ENCODE results near the gene SLC29A1. TPM values are rescaled to one million over a fixed set of nuclear protein-coding genes. Genes with fewer than 3 reads are reported as not detected.
"Not testable (repeated sequence)": the region's sequence is repeated elsewhere in the genome, so short reads cannot be mapped to it uniquely, and the experiment has no call there.

Gene SLC29A1
- total and polyA plus RNA-seq, 5 experiments from 2014 or later = 1.3 to 2.6 (median 2.3) TPM

GRCh38 chr6:44183783-44184182 lies 39.6 kb upstream of the SLC29A1 start:
- H3K9me3 Mint-ChIP-seq = no peaks in the 10 kb centered on the region
- ATAC-seq (no peak), DNase-seq (no peak)
- POLR2A ChIA-PET = no interaction called here
- H3K4me1 Mint-ChIP-seq = peaks cover 8 to 16% (median 12%) of the 10 kb centered on the region in 4 donors
- H3K27me3 Mint-ChIP-seq = peaks cover 0 to 1% (median 0%) of the 10 kb centered on the region in 5 donors
- H3K27ac Mint-ChIP-seq = no peak overlapping the region
- H3K4me3 Mint-ChIP-seq = no peak overlapping the region
- no peaks in the 10 kb centered on the region for H3K36me3 Mint-ChIP-seq

- ATAC-seq = not testable (repeated sequence)
- POLR2A ChIA-PET = interaction anchor here (0.6 to 1.4 kb wide), 3 partner anchors 52 to 1255 kb away, joined by 3 to 6 read pairs (median 3); partner anchors contain the start of gene HSP90AB1
These were observed 38.0 kb upstream of the SLC29A1 start for GRCh38 chr6:44185356-44185755.

GRCh38 chr6:44185953-44186634 lies 37.3 kb upstream of the SLC29A1 start:
- POLR2A ChIA-PET = interaction anchor here (0.8 to 1.4 kb wide), 3 partner anchors 52 to 61 kb away, joined by 3 to 6 read pairs (median 3); partner anchors contain the start of gene HSP90AB1
- peak overlapping the region; percentile 27 to 77 (median 60) for H3K4me3 Mint-ChIP-seq

More at GRCh38 chr6:44185356-44185755, 38.0 kb upstream of the SLC29A1 start:
- Mint-ChIP-seq H3K4me1 (peaks cover 8 to 16% (median 12%) of the 10 kb centered on the region in 4 donors), H3K27ac (peak overlapping the region in 5 of 10 donors; percentile 4 to 88 (median 43))
- not testable (repeated sequence) for H3K36me3 Mint-ChIP-seq, H3K9me3 Mint-ChIP-seq, DNase-seq, H3K4me3 Mint-ChIP-seq, H3K27me3 Mint-ChIP-seq

GRCh38 chr6:44186635-44187025 lies 36.8 kb upstream of the SLC29A1 start:
- ATAC-seq (no peak), DNase-seq (no peak)
- Mint-ChIP-seq H3K4me3 (peak overlapping the region in 2 of 10 donors; percentile 57 to 70), H3K27ac (peak overlapping the region in 6 of 10 donors; percentile 19 to 89 (median 71)), H3K27me3 (peaks cover 0 to 1% (median 0%) of the 10 kb centered on the region in 5 donors), H3K9me3 (no peaks in the 10 kb centered on the region), H3K4me1 (peaks cover 8 to 16% (median 12%) of the 10 kb centered on the region in 4 donors), H3K36me3 (no peaks in the 10 kb centered on the region)
- POLR2A ChIA-PET = interaction anchor here (0.8 to 1.4 kb wide), 2 partner anchors 59 to 61 kb away, joined by 3 to 6 read pairs; partner anchors contain the start of gene HSP90AB1

More at GRCh38 chr6:44185953-44186634, 37.3 kb upstream of the SLC29A1 start:
- Mint-ChIP-seq H3K9me3 (no peaks in the 10 kb centered on the region), H3K27ac (peak overlapping the region; percentile 58 to 89 (median 82)), H3K4me1 (peaks cover 8 to 16% (median 12%) of the 10 kb centered on the region in 4 donors), H3K27me3 (peaks cover 0 to 1% (median 0%) of the 10 kb centered on the region in 5 donors), H3K36me3 (no peaks in the 10 kb centered on the region)
- DNase-seq (peak in 5 of 10 donors; percentile 28 to 65 (median 39)), ATAC-seq (peak; percentile 88 to 95)

GRCh38 chr6:44188819-44189218 lies 34.6 kb upstream of the SLC29A1 start:
- DNase-seq = no peak
- POLR2A ChIA-PET = no interaction called here
- Mint-ChIP-seq H3K9me3 (peaks cover 0 to 2% (median 0%) of the 10 kb centered on the region in 9 donors), H3K4me3 (no peak overlapping the region), H3K4me1 (peaks cover 11 to 22% (median 14%) of the 10 kb centered on the region in 4 donors), H3K27me3 (peaks cover 1 to 9% (median 4%) of the 10 kb centered on the region in 5 donors), H3K27ac (no peak overlapping the region), H3K36me3 (no peaks in the 10 kb centered on the region)
- ATAC-seq = no peak

- peaks cover 1 to 9% (median 4%) of the 10 kb centered on the region in 5 donors for H3K27me3 Mint-ChIP-seq
- peaks cover 0 to 2% (median 0%) of the 10 kb centered on the region in 9 donors for H3K9me3 Mint-ChIP-seq
- ATAC-seq (no peak), DNase-seq (no peak)
- peaks cover 11 to 22% (median 14%) of the 10 kb centered on the region in 4 donors for H3K4me1 Mint-ChIP-seq
- peak overlapping the region in 2 of 10 donors; percentile 17 to 32 for H3K27ac Mint-ChIP-seq
- no peaks in the 10 kb centered on the region for H3K36me3 Mint-ChIP-seq
- POLR2A ChIA-PET = no interaction called here
- no peak overlapping the region for H3K4me3 Mint-ChIP-seq
These were observed 34.1 kb upstream of the SLC29A1 start for GRCh38 chr6:44189257-44189656.

- H3K4me1 Mint-ChIP-seq = peaks cover 9 to 14% (median 12%) of the 10 kb centered on the region in 4 donors
- DNase-seq = no peak
- H3K27ac Mint-ChIP-seq = no peak overlapping the region
These were observed 32.7 kb upstream of the SLC29A1 start for GRCh38 chr6:44190715-44191114.

GRCh38 chr6:44192428-44193041 lies 30.9 kb upstream of the SLC29A1 start:
- POLR2A ChIA-PET = no interaction called here
- Mint-ChIP-seq H3K27me3 (peaks cover 3 to 11% (median 4%) of the 10 kb centered on the region in 5 donors), H3K4me3 (no peak overlapping the region), H3K27ac (peak overlapping the region in 1 of 10 donors; percentile 24), H3K4me1 (peaks cover 2 to 6% (median 3%) of the 10 kb centered on the region in 4 donors), H3K9me3 (peaks cover 0 to 2% (median 0%) of the 10 kb centered on the region in 9 donors), H3K36me3 (no peaks in the 10 kb centered on the region)
- ATAC-seq (no peak), DNase-seq (no peak)

More at GRCh38 chr6:44190715-44191114, 32.7 kb upstream of the SLC29A1 start:
- H3K36me3 Mint-ChIP-seq = no peaks in the 10 kb centered on the region
- no peak for ATAC-seq
- peaks cover 0 to 2% (median 0%) of the 10 kb centered on the region in 9 donors for H3K9me3 Mint-ChIP-seq
- peaks cover 3 to 11% (median 4%) of the 10 kb centered on the region in 5 donors for H3K27me3 Mint-ChIP-seq
- POLR2A ChIA-PET = no interaction called here
- H3K4me3 Mint-ChIP-seq = no peak overlapping the region

- Mint-ChIP-seq H3K4me3 (no peak overlapping the region), H3K9me3 (peaks cover 0 to 2% (median 0%) of the 10 kb centered on the region in 9 donors), H3K27ac (no peak overlapping the region), H3K36me3 (no peaks in the 10 kb centered on the region), H3K27me3 (peaks cover 3 to 11% (median 4%) of the 10 kb centered on the region in 5 donors), H3K4me1 (peaks cover 2 to 6% (median 3%) of the 10 kb centered on the region in 4 donors)
- DNase-seq (no peak), ATAC-seq (no peak)
- POLR2A ChIA-PET = no interaction called here
These were observed 30.0 kb upstream of the SLC29A1 start for GRCh38 chr6:44193307-44193910.

GRCh38 chr6:44194326-44194725 lies 29.1 kb upstream of the SLC29A1 start:
- DNase-seq (no peak), ATAC-seq (no peak)
- Mint-ChIP-seq H3K36me3 (no peaks in the 10 kb centered on the region), H3K9me3 (peaks cover 0 to 2% (median 0%) of the 10 kb centered on the region in 9 donors), H3K27ac (no peak overlapping the region), H3K4me1 (peaks cover 2 to 6% (median 3%) of the 10 kb centered on the region in 4 donors), H3K4me3 (no peak overlapping the region), H3K27me3 (peaks cover 3 to 11% (median 4%) of the 10 kb centered on the region in 5 donors)
- POLR2A ChIA-PET = no interaction called here

GRCh38 chr6:44196351-44196750 lies 27.0 kb upstream of the SLC29A1 start:
- POLR2A ChIA-PET, DNase-seq, H3K9me3 Mint-ChIP-seq, H3K4me3 Mint-ChIP-seq, H3K36me3 Mint-ChIP-seq, ATAC-seq, H3K27ac Mint-ChIP-seq, H3K4me1 Mint-ChIP-seq: not testable (repeated sequence)
- H3K27me3 Mint-ChIP-seq = peaks cover 4 to 18% (median 6%) of the 10 kb centered on the region in 5 donors

GRCh38 chr6:44198684-44199083 lies 24.7 kb upstream of the SLC29A1 start:
- no peak for DNase-seq
- H3K4me3 Mint-ChIP-seq = no peak overlapping the region
- POLR2A ChIA-PET = no interaction called here
- H3K36me3 Mint-ChIP-seq = no peaks in the 10 kb centered on the region
- no peaks in the 10 kb centered on the region for H3K4me1 Mint-ChIP-seq
- H3K9me3 Mint-ChIP-seq = no peaks in the 10 kb centered on the region
- ATAC-seq = no peak
- no peak overlapping the region for H3K27ac Mint-ChIP-seq
- H3K27me3 Mint-ChIP-seq = peaks cover 2 to 8% (median 3%) of the 10 kb centered on the region in 5 donors
